ENCODE results near the gene RFX5.
"Not testable (repeated sequence)": the region's sequence is repeated elsewhere in the genome, so short reads cannot be mapped to it uniquely, and the experiment has no call there.

Gene RFX5

DNA sequence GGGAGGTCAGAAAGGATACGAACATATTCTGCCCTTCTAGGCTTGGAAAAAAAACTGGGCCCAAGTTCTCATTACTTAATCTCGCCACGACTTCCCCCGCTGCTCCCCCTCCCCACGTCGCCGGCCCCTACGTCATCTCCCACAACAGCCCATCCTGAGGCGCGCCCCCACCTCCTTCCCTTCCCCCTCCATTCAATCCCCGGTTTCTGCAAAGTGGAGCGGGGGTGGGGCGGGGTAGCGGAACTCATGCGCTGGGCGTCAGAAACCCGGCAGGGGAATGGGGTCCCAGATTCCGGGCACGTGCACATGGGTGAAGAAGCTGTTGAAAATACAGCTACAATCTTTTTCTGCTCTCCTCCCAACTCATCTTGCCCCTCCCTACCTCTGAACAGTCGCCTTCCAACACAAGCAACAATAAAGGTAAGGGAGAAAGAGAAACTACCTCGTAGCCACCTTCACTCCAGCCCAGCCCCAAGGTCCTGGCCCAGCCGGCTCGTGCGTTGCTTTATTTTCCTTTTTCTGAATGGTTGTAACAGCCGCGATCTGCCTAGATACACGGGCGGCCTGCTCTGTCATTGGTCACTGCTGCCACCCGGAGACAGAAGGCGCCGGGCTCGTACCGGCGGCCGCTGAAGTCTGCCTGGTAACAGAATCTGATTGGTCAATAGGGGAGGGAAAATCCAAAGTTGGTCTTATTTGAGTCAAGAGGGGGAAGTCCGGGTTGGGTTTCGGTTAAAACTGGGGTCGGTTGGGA lies at the start of gene RFX5:
Gene RFX5, minus strand, starts transcription at position 484 of the 754 bp plus-strand sequence. CDS start 932 bp downstream, outside the sequence.
- H3K27me3 ChIP-seq (ENCODE audit: low read depth), result no peaks in the 10 kb centered on the region
- H3K9me3 ChIP-seq, result peaks cover 8% of the 10 kb centered on the region
- peaks cover 25% of the 10 kb centered on the region for H3K36me3 ChIP-seq (replicated peaks)
- peak within 1 kb of the TSS; percentile 43 for H3K4me3 ChIP-seq
- DNase-seq (ENCODE audit: low spot score in 2 of 2), result peak; percentile 96
- in situ Hi-C loops (cut with MboI; ENCODE audit: low sequenced_read_pairs), result no loop called here
- H3K4me1 ChIP-seq, result peaks cover 15% of the 10 kb centered on the region

DNA sequence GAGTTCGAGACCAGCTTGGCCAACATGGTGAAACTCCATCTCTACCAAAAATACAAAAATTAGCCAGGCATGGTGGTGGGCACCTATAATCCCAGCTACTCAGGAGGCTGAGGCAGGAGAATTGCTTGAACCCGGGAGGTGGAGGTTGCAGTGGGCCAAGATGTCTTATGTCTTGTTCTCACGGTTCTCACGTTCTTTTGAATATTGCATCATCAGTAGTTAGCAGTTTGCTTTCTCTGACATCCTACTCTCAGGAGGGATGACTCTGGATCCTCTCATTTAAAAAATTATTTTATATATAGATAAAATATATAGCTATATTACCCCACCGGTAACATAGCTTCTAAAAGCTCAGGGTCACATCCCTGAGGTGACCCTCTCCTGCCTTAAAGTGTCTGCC lies 49.2 kb upstream of the RFX5 start:
- DNase-seq (ENCODE audit: low spot score in 2 of 2); H3K9me3 ChIP-seq; H3K4me3 ChIP-seq; in situ Hi-C loops (cut with MboI; ENCODE audit: low sequenced_read_pairs); H3K4me1 ChIP-seq; H3K27me3 ChIP-seq (ENCODE audit: low read depth): not testable (repeated sequence)
- peaks cover 11% of the 10 kb centered on the region for H3K36me3 ChIP-seq (replicated peaks)

DNA sequence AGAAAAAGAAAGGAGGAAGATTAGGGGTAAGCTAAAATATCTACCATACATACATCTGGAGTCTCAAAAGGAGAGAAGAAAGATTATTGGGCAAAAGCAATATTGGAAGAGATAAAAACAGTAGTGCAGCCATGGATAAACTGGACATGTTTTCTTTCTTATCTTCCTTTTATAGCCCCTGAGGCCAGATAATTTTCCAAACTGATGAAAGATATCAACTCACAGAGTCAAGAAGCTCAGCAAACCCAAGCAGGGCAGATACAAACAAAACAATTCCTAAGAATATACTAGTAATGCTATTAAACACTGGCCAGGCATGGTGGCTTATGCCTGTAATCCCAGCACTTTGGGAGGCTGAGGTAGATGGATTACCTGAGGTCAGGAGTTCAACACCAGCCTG lies 46.5 kb upstream of the RFX5 start:
- no peaks in the 10 kb centered on the region for H3K9me3 ChIP-seq
- H3K4me3 ChIP-seq, result no peak overlapping the region
- H3K4me1 ChIP-seq, result no peaks in the 10 kb centered on the region
- in situ Hi-C loops (cut with MboI; ENCODE audit: low sequenced_read_pairs), result no loop called here
- DNase-seq (ENCODE audit: low spot score in 2 of 2), result no peak
- H3K27me3 ChIP-seq (ENCODE audit: low read depth), result peaks cover 4% of the 10 kb centered on the region; the same call in 1 of the 2 replicates
- no peaks in the 10 kb centered on the region for H3K36me3 ChIP-seq (replicated peaks)

DNA sequence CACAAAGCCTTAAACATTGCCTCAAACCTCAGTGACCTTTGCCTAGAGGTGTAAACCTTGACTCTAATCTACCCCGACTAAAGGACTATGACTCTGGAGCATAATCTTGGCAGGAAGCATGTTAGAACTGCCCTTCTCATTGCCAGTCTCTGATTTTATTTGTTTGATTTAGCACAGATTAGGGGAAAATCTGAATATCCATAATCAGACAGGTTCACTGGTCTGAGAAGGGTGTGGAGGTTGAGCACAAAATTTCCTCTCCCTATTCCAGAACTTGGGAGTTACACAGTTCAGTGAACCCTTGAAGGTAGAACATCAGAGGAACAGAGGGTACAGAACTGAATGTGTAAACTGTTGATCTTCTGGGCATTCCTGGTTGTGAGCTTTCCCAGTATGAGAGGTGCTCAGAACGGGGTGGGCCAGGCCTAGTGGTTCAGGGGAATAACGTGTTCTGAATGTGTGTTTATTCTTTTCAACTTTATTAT lies 44.1 kb upstream of the RFX5 start:
- no peak overlapping the region for H3K4me3 ChIP-seq
- H3K9me3 ChIP-seq, result no peaks in the 10 kb centered on the region
- H3K27me3 ChIP-seq (ENCODE audit: low read depth), result peaks cover 4% of the 10 kb centered on the region; the same call in 1 of the 2 replicates
- H3K36me3 ChIP-seq (replicated peaks), result no peaks in the 10 kb centered on the region
- H3K4me1 ChIP-seq, result no peaks in the 10 kb centered on the region
- DNase-seq (ENCODE audit: low spot score in 2 of 2), result no peak
- in situ Hi-C loops (cut with MboI; ENCODE audit: low sequenced_read_pairs), result no loop called here

DNA sequence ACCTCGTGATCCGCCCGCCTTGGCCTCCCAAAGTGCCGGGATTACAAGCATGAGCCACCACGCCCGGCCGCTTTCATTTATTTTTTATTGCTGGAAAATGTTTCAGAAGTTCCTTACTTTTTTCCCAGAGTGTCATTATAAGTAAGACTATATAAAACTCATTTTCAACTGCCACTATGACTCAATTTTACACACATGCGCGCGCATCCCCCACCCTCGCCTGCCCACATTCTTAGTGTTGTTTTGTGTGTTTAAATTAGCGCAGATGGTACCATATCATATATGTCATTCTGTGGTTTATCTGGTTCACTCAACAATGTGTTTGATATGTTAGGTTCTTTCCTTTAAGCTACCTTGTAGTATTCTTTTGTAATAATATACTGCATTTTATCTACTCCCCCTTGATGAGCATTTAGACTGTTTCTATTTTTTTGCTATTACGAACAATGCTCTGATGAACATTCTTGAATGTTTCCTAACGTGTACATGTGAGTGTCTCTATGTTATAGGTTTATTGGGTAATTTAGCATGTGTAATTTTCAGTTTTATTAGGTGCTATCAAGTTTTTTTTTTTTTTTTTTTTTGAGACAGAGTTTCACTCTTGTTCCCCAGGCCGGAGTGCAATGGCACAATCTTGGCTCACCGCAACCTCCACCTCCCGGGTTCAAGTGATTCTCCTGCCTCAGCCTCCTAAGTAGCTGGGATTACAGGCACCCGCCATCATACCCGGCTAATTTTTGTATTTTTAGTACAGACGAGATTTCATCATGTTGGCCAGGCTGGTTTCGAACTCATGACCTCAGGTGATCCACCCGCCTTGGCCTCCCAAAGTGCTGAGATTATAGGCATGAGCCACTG lies 43.4 kb upstream of the RFX5 start:
- H3K36me3 ChIP-seq (replicated peaks); DNase-seq (ENCODE audit: low spot score in 2 of 2); H3K4me3 ChIP-seq; in situ Hi-C loops (cut with MboI; ENCODE audit: low sequenced_read_pairs); H3K4me1 ChIP-seq; H3K27me3 ChIP-seq (ENCODE audit: low read depth); H3K9me3 ChIP-seq: not testable (repeated sequence)

DNA sequence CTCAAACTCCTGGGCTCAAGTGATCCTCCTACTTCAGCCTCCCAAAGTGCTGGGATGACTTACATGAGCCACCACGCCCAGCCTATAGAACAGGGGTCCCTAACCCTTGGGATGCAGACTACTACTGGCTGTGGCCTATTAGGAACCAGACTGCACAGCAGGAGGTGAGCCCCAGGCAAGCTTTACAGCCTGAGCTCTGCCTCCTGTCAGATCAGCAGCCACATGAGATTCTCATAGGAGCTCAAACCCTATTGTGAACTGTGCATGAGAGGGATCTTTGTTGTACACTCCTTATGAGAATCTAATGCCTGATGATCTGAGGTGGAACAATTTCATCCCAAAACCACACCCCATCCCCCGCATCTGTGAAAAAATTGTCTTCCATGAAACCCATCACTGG lies 39.0 kb upstream of the RFX5 start:
- no peaks in the 10 kb centered on the region for H3K4me1 ChIP-seq
- in situ Hi-C loops (cut with MboI; ENCODE audit: low sequenced_read_pairs), result no loop called here

DNA sequence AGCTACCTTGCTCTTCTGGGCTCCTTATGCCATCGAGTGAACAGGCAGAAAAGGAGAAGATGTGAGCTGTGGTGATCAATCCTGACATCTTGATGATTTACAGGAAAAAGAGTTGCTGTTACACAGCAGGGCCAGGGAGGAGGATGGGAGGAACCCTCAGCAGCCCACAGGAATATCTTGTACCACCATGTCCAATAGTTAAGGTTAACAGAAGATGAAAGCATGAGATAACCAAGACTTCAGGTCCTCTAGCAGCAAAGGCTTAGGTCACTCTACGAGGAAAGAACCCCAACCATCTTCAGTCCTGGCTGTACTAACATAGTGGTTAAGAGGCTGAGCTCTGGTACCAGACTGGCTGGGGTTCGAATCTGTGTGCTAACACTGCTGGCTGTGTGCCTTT lies 37.5 kb upstream of the RFX5 start:
- Histone ChIP-seq H3K4me3 (no peak overlapping the region), H3K27me3 (ENCODE audit: low read depth) (no peaks in the 10 kb centered on the region), H3K4me1 (no peaks in the 10 kb centered on the region), H3K9me3 (no peaks in the 10 kb centered on the region), H3K36me3 (replicated peaks) (no peaks in the 10 kb centered on the region)
- in situ Hi-C loops (cut with MboI; ENCODE audit: low sequenced_read_pairs), result no loop called here
- DNase-seq (ENCODE audit: low spot score in 2 of 2), result no peak

More for the DNA sequence above, 39.0 kb upstream of the RFX5 start:
- Histone ChIP-seq H3K36me3 (replicated peaks) (no peaks in the 10 kb centered on the region), H3K27me3 (ENCODE audit: low read depth) (no peaks in the 10 kb centered on the region), H3K4me3 (no peak overlapping the region), H3K9me3 (no peaks in the 10 kb centered on the region)
- DNase-seq (ENCODE audit: low spot score in 2 of 2), result no peak

DNA sequence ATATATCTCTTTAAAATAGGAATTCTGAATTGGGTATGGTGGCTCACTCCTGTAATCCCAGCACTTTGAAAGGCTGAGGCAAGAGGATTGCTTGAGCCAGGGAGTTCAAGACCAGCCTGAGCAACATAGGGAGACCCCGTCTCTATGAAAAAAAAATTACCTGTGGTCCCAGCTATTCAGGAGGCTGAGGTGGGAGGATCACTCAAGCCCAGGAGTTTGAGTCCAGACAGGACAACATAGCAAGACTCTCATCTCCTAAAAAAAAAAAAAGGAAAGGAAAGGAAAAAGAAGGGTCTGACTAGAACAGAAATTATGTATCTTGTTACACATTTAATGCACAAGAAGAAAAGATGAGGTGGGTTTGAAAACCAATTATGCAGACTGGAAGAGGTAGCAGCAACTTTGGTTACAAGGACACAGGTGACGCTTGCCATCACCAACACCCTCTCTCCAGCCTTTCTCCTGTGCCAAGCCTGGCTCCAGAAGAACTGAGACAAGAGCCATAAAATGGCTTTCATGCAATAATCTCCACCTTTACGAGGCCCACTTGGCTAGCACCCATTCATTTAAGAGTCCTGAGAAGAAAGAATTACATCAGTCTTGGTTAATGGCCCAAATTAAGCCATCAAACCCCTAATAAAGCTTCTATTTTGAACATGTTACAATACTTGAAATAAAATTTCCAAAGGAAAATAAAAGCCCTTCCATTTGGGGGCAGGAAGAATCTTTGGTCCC lies 30.3 kb upstream of the RFX5 start:
- no peaks in the 10 kb centered on the region for H3K4me1 ChIP-seq
- no peaks in the 10 kb centered on the region for H3K27me3 ChIP-seq (ENCODE audit: low read depth)
- peak in 1 of 2 experiments; percentile 12 for DNase-seq (ENCODE audit: low spot score in 2 of 2)
- H3K4me3 ChIP-seq, result no peak overlapping the region
- in situ Hi-C loops (cut with MboI; ENCODE audit: low sequenced_read_pairs), result no loop called here
- no peaks in the 10 kb centered on the region for H3K36me3 ChIP-seq (replicated peaks)
- no peaks in the 10 kb centered on the region for H3K9me3 ChIP-seq

DNA sequence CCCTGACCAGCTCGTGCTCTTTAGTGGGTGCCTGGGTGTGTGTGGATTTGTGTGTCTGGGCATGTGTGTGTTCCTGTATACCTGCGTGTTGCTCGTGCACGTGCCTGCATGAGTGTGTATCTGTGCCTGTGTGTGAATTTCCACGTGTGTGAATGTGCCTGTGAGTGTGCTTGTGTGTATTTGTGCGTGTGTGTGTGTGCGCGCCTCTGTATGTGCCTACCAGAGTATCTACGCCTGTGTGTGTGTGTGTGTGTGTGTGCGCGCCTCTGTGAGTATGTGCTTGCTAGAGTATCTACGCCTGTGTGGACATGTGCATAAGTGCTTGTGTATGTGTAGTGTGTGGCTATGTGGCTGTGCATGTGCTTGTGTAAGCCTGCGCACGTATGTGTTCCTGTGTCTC lies 26.1 kb upstream of the RFX5 start:
- in situ Hi-C loops (cut with MboI; ENCODE audit: low sequenced_read_pairs), result no loop called here
- no peak overlapping the region for H3K4me3 ChIP-seq
- 0 out of 2 replicates have a peak, but pooled peaks cover 2% of the 10 kb centered on the region for H3K4me1 ChIP-seq
- no peaks in the 10 kb centered on the region for H3K9me3 ChIP-seq
- no peaks in the 10 kb centered on the region for H3K36me3 ChIP-seq (replicated peaks)
- DNase-seq (ENCODE audit: low spot score in 2 of 2), result no peak
- H3K27me3 ChIP-seq (ENCODE audit: low read depth), result no peaks in the 10 kb centered on the region

DNA sequence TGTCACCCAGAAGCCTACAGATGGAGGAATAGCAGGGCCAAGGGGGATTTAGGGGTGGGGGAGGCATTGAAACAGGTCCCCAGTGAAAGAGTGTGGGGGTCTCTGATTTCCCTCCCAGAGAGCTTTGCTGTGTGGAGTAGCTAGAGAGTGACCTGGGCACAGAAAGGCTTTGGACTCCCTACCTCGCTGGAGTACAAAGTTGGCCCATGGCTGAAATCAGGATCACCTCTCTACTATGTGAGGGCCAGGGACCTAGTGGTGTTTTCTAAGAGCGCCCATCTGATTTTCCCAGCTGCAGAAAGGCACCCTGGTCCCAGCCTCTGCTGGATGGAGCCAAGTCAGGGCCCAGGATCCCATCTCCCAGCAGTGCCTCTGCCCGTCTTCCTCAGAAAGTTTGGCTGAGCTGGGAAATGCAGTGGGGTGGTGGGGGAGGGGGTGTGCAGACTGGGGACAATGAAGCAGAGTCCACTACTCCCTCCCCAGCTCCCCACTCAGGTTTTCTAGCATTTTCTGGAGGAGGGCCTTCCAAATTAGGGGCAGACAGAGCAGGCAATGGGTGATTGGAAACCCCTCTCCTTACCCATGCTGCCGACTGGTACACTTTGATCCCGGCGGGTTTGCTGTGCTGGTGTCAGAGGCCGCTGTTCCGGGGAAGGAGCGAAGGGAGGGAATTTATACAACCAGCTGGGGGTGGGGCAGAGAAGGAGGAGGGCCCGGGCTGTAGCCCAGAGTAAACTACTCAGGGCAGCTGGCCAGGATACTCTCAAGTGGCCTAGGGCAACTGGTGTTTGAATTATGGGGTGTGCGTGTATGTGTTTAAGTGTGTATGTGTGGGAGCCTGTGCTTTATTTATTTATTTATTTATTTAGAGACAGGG lies 25.2 kb upstream of the RFX5 start, which contains the start of gene SELENBP1:
Gene SELENBP1, minus strand, starts transcription at position 648 of the 877 bp plus-strand sequence. Its CDS starts 64 bp downstream, at position 584.
- H3K4me3 ChIP-seq, result peak within 1 kb of the TSS; percentile 14
- no peaks in the 10 kb centered on the region for H3K9me3 ChIP-seq
- H3K27me3 ChIP-seq (ENCODE audit: low read depth), result no peaks in the 10 kb centered on the region
- in situ Hi-C loops (cut with MboI; ENCODE audit: low sequenced_read_pairs), result no loop called here
- no peaks in the 10 kb centered on the region for H3K36me3 ChIP-seq (replicated peaks)
- peak; percentile 8 to 53 for DNase-seq (ENCODE audit: low spot score in 2 of 2)
- 0 out of 2 replicates have a peak, but pooled peaks cover 2% of the 10 kb centered on the region for H3K4me1 ChIP-seq

DNA sequence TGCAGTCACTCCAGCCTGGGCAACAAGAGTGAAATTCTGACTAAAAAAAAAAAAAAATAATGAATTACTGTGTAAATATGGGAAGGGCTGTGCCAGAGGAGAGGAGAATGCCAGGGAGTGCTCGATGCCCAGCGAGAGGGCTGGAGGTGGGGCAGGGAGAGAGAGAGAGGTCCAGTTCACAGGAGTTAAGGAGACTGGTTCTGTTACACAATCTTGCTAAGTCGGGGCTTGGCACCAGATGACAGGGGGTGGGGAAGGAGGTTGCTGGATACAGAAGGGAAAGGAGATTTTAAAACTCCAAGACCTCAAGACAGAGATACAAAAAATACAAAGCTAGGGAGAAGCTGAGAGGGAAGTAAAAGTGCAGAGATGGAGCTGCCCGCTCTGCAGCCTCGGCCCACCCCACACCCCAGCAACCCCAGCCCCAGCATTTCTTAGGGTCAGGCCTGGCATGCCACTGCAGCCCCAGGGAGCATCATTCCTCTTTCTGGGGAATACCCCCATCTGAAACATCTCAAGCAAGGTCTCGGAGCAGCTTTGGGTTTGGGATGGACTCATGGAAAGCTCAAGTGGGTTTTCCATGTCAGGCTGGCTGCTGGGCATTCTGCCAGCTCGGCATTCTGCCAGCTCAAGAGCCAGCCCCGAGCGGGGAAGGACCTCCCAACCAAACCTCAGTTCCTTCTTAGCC lies 24.5 kb upstream of the RFX5 start:
- in situ Hi-C loops (cut with MboI; ENCODE audit: low sequenced_read_pairs), result no loop called here
- no peaks in the 10 kb centered on the region for H3K9me3 ChIP-seq
- peak in 1 of 2 experiments; percentile 22 for DNase-seq (ENCODE audit: low spot score in 2 of 2)
- H3K4me3 ChIP-seq, result no peak overlapping the region
- H3K27me3 ChIP-seq (ENCODE audit: low read depth), result no peaks in the 10 kb centered on the region
- H3K36me3 ChIP-seq (replicated peaks), result no peaks in the 10 kb centered on the region
- 0 out of 2 replicates have a peak, but pooled peaks cover 2% of the 10 kb centered on the region for H3K4me1 ChIP-seq

DNA sequence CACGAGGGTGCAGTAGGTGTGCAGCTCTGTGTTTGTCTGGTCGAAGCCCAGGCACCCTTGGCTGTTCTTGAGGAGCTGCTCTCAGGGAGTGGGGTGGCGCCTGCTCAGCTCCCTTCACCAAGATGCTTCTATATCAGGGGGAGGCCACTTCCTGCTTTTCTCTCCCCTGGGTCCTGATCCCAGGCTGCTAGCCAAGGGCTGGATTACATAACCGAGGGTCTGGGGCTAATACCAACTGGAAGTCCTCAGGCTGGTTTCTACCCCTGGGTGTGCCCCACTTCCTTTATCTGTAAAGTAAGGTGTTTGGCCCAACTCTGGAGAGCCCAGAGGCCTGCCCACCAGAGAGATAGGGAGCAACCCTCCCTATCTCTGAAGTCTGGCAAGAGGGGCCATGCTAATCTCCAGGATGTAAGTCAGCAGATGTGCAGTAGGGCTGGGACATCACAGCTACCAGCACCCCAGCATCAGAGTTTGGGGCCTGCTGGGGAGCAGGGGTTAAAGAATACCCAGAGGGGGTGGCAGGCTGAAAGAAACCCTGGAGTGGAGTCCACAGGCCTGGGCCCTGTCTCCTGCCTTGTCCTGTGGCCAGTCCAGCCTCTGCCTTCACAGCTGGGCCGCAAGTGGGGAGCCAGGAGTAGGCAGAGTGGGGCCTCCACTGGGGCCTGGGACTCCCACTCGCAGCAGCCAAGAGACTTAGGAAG lies 23.3 kb upstream of the RFX5 start:
- no peaks in the 10 kb centered on the region for H3K36me3 ChIP-seq (replicated peaks)
- in situ Hi-C loops (cut with MboI; ENCODE audit: low sequenced_read_pairs), result no loop called here
- H3K27me3 ChIP-seq (ENCODE audit: low read depth), result no peaks in the 10 kb centered on the region
- H3K9me3 ChIP-seq, result no peaks in the 10 kb centered on the region
- 0 out of 2 replicates have a peak, but pooled peaks cover 2% of the 10 kb centered on the region for H3K4me1 ChIP-seq
- H3K4me3 ChIP-seq, result no peak overlapping the region
- DNase-seq (ENCODE audit: low spot score in 2 of 2), result no peak
